GM21447 (cell line): Measurements from ENCODE around the gene PSMA7.

Source experiments
- ATAC-seq: cut with Tn5 transposase; IDR thresholded peaks from one replicate; pipeline ENCODE4 v1.9.1; 2021; ENCODE audit not compliant: unreplicated experiment

Gene PSMA7

DNA sequence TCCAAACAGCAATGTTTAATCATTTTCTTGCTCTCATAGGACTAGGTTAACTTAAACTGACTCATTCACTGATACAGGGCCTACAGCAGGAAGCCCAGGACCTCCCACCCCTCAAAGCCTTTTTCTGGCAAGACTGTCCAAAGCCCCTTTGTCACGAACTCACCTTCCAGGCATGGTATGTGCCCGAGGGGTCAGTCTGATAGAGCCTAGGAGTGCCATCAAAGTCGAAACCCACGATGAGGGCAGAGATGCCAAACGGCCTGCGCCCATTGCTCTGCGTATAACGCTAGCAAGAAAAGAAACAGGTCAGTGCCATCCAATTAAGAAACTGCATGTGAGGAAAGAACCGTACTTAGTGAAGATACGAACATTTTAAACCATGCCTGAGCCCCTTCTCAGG is 4.3 kb downstream of the PSMA7 start:
- no peak for ATAC-seq

DNA sequence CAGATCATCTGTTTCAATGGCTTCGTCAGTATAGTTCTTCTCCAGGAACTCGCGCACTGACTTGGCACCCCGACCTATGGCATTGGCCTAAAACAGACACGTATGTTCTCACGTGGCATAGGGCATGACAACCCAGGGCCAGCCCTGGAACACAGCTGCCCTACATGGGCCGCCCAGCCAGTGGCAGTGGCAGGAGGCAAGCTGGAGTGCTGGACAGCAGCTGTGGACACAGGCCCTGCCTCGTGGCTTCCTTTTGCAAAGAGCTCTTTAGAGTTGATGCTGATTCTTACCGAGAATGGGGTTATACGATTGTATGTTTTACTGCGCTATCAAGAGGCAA is 5.0 kb downstream of the PSMA7 start:
- no peak for ATAC-seq

DNA sequence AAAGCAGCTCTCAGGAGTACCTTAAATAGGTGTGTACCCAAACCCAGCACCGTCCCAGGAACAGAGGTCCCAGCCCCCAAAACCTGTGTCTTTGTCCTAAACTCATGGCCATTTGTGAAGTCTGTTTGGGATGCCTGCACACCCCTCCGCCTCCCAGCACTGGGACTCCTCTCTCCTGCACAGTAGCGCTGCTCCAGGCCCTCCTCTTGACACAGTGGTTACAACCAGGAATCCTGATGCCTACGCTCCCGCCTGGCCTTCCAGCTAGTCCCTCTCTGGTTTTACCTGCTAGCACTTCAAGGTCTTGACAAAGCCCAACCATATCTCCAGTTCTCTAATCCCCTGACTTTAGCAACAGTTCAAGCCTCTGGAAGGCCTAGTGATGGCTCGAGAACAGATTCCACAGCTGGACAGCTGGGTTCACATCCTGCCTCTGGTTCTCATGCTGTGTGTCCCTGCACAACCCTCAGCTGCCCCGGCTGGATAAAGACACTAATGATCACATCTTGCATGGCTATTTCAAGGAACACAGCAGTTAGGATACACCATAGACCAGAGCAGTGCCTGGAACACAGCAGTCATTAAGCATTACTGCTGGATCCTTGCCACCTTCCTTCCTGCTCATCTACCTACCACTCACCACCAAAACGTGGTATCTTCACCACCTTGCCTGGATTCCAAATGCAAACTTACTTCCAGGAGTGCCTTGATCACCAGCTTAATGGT is 5.6 kb downstream of the PSMA7 start:
- no peak for ATAC-seq

DNA sequence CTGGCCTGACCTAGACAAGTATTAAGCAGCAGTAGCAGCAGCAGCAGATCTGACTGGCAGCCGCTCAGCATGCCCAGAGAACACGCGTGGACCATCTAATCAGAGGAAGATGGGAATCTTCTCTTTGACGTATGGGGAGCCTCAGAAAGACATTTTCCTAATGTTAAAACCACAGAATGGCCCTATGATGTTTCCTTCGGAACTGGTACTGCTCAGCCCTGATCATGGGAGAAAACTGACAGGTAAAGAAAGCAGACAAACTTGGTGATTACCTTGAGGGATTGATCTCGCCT is 6.2 kb downstream of the PSMA7 start:
- ATAC-seq, result no peak

DNA sequence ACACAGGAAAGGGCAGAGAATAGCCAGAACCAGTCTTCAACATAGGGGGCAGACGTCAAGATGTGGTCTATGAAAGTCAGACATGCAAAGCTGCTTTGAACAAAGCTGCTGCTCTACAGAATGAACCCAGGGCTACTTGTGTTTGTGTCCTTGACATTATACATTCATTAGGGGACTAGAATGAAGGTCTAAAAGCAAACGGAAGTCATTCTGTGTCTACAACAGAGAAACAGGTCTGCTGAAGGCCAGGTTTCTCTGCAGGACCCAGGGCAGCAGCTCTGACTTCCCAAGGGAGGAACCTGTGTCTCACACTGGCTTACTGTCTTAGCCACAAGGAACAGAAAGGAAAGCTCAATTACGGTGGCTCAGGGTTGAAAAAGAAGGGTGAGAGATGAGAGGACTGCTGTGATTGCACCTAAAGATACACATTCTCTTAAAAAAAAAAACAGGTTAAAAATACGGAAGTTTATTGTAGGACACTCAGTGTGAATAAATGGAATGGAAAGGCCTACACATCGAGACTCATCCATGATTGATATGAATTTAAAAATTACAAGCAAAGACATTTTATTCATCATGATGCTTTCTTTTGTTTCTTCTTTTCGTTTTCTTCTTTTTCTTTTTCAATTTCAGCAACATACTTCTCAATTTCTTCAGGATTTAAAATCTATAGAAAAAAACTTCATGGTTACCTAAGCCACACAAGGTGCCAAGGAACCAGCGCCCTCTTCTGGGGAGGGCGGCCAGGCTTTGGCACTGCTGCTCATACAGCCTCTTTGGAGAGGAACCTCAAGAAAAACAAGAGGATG is 6.7 kb downstream of the PSMA7 start:
- no peak for ATAC-seq

DNA sequence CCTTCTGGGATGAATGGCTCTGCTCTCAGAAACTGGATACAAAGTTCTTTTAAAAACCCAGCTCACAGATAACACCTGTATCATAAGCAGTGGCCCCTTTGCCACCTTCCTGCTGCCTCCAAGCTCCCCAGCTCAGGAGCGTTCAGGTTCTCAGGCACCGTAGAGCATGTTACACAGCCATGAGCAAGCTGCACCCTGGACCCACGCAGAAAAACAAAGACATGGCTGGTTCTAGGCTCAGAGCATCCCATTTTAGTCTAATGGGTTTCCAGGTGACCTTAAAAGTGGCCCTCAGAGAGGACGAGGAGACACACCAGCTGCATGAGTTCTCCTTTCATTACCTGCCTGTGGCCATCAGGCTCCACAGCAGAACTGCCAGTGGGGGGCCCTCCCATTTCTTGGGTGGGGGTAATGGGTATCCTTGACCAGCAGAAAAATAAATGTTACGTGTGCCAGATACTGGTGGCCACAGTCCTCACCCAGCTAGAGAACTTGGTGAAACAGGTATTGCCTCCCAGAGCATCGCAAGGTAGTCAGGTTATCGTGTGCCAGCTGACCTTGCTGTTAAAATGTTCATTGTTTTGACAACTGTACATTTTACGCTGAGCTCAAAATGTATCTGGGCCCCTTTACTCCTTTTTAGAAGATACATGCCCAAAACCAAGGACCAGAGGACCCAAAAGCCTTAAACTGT is 7.5 kb downstream of the PSMA7 start:
- ATAC-seq, result no peak

- ATAC-seq, result no peak
Measured at GRCh38 chr20:62134735-62135231, 8.4 kb downstream of the PSMA7 start.

- ATAC-seq, result no peak
Measured at GRCh38 chr20:62133864-62134263, 9.3 kb downstream of the PSMA7 start.

DNA sequence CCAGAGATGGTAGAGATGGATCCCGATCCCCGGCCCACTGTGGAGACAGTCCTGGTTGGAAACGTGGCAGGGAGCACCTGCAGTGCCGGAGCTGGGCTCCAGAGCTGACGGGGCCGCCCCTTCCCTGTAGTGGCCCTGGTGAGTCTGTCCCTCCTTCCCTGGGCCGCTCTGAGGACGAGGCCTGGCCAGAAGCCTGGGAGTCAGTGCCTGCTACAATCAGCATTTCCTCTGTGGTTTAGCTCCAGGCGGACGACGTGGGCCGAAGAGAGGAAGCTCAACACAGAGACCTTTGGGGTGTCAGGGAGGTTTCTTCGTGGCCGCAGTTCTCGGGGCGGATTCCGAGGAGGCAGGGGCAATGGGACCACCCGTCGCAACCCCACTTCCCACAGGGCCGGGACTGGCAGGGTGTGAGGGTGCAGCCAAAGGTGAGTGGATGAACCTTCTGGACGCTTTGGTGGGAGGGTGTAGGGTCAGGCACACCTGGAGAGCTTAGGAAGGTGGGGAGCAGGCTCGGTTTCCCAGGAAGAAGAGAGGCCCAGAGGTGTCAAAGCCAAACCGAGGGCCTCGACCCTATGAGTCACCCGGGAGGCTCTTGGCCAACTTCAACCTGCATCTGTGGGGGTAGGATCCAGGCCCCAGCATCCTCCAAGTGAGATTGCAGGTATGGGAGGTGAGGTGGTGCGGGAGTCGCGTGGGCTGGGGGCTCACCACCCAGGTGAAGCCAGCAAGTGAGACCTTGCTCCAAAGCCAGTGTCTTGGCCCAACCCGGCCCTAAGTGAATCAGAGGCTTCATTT is 9.9 kb downstream of the PSMA7 start:
- ATAC-seq, result no peak

DNA sequence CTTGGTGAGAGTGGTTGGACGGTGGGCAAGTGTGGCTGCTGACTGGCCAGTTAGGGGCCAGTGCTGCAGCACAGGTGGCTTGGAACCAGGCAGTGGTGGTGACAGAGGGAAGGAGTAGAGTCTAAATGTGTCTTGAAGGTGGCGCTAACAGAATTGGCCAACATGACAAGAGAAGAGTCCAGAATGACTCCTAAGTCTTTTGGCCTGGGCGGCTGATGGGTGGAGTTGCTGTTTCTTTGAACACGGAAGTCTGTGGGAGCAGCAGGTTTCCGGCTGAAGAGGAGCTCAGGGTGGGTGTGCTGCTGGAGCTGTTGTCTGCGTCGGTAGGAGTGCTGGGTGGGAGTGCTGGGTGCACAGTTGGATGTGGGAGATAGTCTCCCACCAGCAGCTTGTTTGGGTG is 10.8 kb downstream of the PSMA7 start:
- ATAC-seq, result no peak

DNA sequence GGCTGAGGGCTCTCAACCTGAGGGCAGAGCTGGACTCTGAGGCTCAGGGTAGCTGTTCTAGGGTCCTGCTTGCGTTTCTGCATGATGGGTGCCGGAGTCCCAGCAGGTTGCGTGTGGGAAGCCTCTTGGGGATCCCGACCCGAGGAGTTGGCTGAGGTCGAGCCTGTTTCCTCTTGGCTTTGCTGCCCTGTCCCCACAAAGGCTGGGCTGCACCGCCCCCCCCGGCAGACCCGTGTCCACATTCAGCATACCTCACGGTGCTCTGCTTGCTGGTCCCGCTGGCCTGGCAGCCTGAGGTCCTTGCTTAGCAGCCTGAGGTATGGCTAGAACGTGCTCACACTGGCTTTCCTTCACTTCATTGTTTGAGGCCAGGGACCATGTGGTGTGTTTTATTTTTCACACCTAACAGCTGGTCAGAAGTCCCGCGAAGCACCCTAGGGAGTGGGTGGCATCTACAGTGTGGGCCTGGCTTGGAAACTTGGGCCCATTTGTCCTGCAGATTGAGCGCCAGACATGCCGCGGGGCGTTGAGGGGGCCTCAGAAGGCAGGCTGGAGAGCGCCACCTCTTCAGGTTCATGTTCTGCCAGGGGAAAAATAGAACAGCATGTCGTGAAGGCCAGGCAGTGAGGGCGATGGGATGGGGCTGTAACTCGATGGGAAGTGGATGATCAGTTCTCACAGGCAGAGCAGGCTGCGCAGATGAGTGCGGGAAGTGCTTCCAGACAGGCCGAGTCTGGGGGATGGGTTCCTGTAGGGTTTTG is 11.5 kb downstream of the PSMA7 start:
- ATAC-seq, result no peak

DNA sequence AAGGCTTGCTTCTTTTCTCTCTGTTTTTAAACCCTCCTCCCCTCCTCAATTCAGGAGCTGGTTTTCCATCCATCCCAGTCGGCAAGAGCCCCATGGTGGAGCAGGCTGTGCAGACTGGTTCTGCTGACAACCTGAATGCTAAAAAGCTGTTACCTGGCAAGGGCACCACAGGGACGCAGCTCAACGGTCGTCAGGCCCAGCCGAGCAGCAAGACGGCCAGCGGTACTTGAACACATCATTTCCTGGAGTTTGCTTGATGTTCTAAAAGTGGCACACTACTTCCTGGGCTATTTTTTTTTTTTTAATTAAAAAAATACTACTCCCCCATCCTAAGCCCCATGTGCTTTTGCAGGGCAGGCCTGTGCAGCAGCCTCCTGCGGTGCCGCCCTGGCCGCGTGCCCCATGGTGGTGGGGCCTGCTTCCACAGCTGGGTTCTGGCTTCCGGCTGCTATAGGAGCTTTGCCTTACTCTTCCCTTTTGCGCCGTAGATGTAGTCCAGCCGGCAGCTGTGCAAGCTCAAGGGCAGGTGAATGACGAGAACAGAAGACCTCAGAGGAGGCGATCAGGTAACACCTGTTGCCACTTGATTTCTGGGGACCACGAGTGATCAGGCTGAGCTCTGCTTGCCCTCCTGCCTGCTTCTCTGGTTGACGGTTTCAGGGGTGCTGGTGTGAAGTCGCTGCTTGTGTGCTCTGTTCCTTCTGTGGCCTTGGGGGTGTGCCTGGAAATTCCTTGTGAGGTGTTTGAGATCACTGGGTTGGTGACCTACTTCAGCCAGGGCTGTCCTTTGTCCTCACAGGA is 13.3 kb downstream of the PSMA7 start:
- no peak for ATAC-seq

- ATAC-seq, result no peak
Measured at GRCh38 chr20:62128502-62128901, 14.7 kb downstream of the PSMA7 start.

GRCh38 chr20:62127799-62128198 is 15.4 kb downstream of the PSMA7 start:
- no peak for ATAC-seq

- no peak for ATAC-seq
Measured at GRCh38 chr20:62126141-62126540, 17.1 kb downstream of the PSMA7 start.

DNA sequence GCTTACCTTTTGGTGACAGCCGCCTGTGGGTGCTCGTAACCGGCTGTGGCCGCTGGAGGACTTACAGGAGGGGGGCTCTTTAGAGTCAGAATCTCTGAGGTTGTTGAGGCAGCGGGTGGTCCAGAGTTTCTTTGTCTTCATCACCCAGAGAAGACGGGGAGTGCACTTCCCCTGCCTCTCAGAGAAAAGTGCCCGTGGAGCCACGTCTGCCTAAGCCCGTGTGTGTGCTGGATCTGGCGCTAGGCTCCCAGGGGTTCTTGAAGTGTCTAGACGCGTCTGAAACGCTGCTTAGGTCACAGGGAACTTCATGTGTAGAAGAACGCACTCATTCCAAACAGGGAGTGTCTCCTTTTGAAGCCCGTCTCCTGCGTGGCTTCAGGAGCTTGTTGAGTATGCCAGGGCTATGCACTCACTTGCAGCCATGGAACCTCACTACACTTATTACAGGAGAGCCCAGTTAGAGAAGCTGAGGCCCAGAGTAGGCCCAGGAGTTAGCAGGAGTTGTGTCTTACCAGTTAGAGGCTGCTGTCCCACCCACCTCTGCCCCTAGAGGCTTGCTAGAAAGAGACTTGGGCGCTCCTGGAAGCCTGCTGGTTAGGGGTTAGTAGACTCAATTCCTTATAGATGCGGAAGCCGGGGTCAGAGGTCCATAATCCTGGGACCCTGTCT is 19.6 kb downstream of the PSMA7 start:
- no peak for ATAC-seq

DNA sequence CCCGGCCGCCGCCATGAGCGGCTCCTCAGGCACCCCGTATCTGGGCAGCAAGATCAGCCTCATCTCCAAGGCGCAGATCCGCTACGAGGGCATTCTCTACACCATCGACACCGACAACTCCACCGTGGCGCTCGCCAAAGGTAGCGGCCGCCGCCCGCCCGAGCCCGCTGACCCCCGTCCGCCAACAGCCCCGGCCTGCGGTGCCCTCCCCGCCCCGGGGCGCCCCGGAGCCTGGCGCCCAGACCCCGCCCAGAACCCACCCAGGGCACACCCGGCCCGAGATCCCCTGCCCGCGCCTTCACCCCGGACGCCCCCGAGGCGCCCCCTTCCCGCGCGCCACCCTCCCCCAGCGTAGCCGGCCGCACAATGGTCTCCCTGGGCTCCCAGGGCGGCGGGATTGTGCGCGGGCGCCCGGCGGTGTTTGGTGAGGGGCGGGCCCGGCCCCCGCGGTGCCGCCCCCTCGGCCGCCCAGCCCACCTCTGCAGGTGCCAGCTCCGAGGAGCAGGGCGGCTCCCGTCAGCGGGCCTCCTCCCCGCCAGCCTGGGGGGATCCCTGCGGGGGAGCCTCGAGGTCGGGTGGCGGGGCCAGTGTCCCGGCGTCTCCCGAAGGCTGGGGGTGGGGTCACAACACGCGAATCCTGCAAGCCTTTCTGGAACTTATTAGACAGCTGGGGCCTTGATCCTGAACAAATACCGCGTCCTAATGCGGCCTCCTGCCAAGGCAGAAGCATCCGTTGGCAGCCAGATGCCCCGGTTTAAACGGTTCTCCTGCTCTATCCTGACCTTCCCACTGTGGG is 20.3 kb downstream of the PSMA7 start:
- peak; percentile 12 for ATAC-seq
